OCI-LY7 (cell line): ENCODE measurements around the gene CDKN1A. TPM values are rescaled to one million over a fixed set of nuclear protein-coding genes. Genes with fewer than 3 reads are reported as not detected.

Experiments used
- BruUV-seq: library from RNA; stranded (reverse); fragments of 400-500 nt; replicated peaks from 2 replicates; lab custom pipeline; 2021; lab: Mats Ljungman, UMichigan
- CTCF ChIA-PET: fragments of 300-600 bp; sonication (Branson Sonifier 250); formaldehyde crosslinking; loops from one replicate; lab custom pipeline; 2022; ENCODE audit warnings: antibody characterized with exemption; ENCODE audit not compliant: unreplicated experiment; lab: Charles Lee
- POLR2A ChIA-PET: fragments of 300-600 bp; sonication (Branson Sonifier 250); formaldehyde crosslinking; loops from one replicate; lab custom pipeline; 2022; ENCODE audit warnings: antibody characterized with exemption; lab: Charles Lee
- DNase-seq: peaks from one replicate; pipeline ENCODE4 v3.0.0-alpha.2; 2015; ENCODE audit warnings: low spot score
- H2AFZ ChIP-seq: fragments of 200-600 bp; sonication (generic), shearing (Covaris generic); 2 replicates; pipeline ENCODE4 v1.6.1; 2014; ENCODE audit warnings: mild to moderate bottlenecking, antibody characterized with exemption, low read length, moderate library complexity
- H3K27ac ChIP-seq: fragments of 200-600 bp; sonication (generic); 2 replicates; pipeline ENCODE4 v1.5.1; 2014; ENCODE audit warnings: mixed run types, low read depth, mild to moderate bottlenecking, moderate library complexity, low read length, inconsistent platforms; ENCODE audit not compliant: poor library complexity, severe bottlenecking
- H3K36me3 ChIP-seq: fragments of 200-600 bp; sonication (generic); 2 replicates; pipeline ENCODE4 v1.6.1; 2014; ENCODE audit warnings: mild to moderate bottlenecking, antibody characterized with exemption, low read length, moderate library complexity, mixed read lengths; ENCODE audit not compliant: insufficient read depth
- H3K4me1 ChIP-seq: fragments of 200-600 bp; sonication (generic); 2 replicates; pipeline ENCODE4 v1.5.1; 2014; ENCODE audit warnings: mild to moderate bottlenecking, low read length; ENCODE audit not compliant: insufficient read depth, poor library complexity, severe bottlenecking
- H3K4me2 ChIP-seq: fragments of 200-600 bp; sonication (generic); 2 replicates; pipeline ENCODE4 v1.6.1; 2014; ENCODE audit warnings: mild to moderate bottlenecking, low read length
- H3K4me3 ChIP-seq: fragments of 200-600 bp; sonication (generic); 2 replicates; pipeline ENCODE4 v1.5.1; 2014; ENCODE audit warnings: mild to moderate bottlenecking, low read depth, low read length; ENCODE audit not compliant: poor library complexity, severe bottlenecking
- H3K79me2 ChIP-seq: fragments of 200-600 bp; sonication (generic); 2 replicates; pipeline ENCODE4 v1.6.1; 2016; ENCODE audit warnings: low read depth, mild to moderate bottlenecking, low read length, moderate library complexity, mixed read lengths; ENCODE audit not compliant: insufficient read depth
- H3K9me2 ChIP-seq: fragments of 200-600 bp; sonication (generic); 2 replicates; pipeline ENCODE4 v1.6.1; 2016; ENCODE audit warnings: mild to moderate bottlenecking, low read length, mixed read lengths; ENCODE audit not compliant: insufficient read depth
- H3K9me3 ChIP-seq: fragments of 200-600 bp; sonication (generic); 2 replicates; pipeline ENCODE4 v1.6.1; 2014; ENCODE audit warnings: mild to moderate bottlenecking, mixed run types, low read length, mixed read lengths
- H4K20me1 ChIP-seq: fragments of 200-600 bp; sonication (generic); 2 replicates; pipeline ENCODE4 v1.6.1; 2014; ENCODE audit warnings: mild to moderate bottlenecking, antibody characterized with exemption, low read length, moderate library complexity, mixed read lengths; ENCODE audit not compliant: insufficient read depth
- CTCF ChIP-seq: fragments of 200-600 bp; sonication (generic); conservative IDR thresholded peaks from 2 replicates; pipeline ENCODE4 v1.5.1; 2014; ENCODE audit warnings: mild to moderate bottlenecking, antibody characterized with exemption, low read length, moderate library complexity, mixed read lengths
- EZH2phosphoT487 ChIP-seq: fragments of 200-600 bp; sonication (generic); IDR thresholded peaks from 2 replicates; pipeline ENCODE4 v1.6.1; 2018; ENCODE audit warnings: low read depth, borderline replicate concordance, mild to moderate bottlenecking, mixed run types, antibody characterized with exemption, low read length, moderate library complexity, mixed read lengths
- intact Hi-C: fragments of 100-400 bp; cut with micrococcal nuclease; formaldehyde crosslinking; loops from one replicate; pipeline ENCODE4 v1.10.0; 2022; ENCODE audit not compliant: unreplicated experiment
- total RNA-seq, 2 experiments: library from RNA; depleted of rRNA in 1 of 2; stranded (reverse); fragments of >200 nt in 1 of 2; shearing (Covaris generic) in 1 of 2; gene quantifications; 2 replicates each; pipeline ENCODE4 v1.2.3, GENCODE V29; 2014 to 2022

CDKN1A gene
- total RNA-seq, 2 experiments from 2014 or later: 0.13 to 1.3 TPM

GRCh38 chr6:36697481-36697903 lies 19.0 kb downstream of the CDKN1A start, which contains the start of gene RAB44:
Gene RAB44 (plus strand): TSS chr6:36697826. CDS start chr6:36704236, 6,410 bp downstream.
- Histone ChIP-seq H3K9me3 (no peaks in the 10 kb centered on the region), H3K4me2 (no peak within 1 kb of the TSS), H2AFZ (no peak within 1 kb of the TSS), H3K36me3 (no peaks in the 10 kb centered on the region), H3K4me3 (no peak within 1 kb of the TSS), H3K27ac (no peak within 1 kb of the TSS), H3K4me1 (peaks cover 22% of the 10 kb centered on the region), H3K9me2 (no peaks in the 10 kb centered on the region), H4K20me1 (no peaks in the 10 kb centered on the region), H3K79me2 (no peaks in the 10 kb centered on the region)
- no peak for DNase-seq
- TF ChIP-seq CTCF (no peak), EZH2phosphoT487 (no peak)
- ChIA-PET POLR2A (interaction anchor here (0.9 kb wide), 1 partner anchor 21 kb away, joined by 3 read pairs; no protein-coding TSS in a partner anchor), CTCF (no interaction called here)
- intact Hi-C loops: no loop called here
- BruUV-seq: no TSS peak

DNA sequence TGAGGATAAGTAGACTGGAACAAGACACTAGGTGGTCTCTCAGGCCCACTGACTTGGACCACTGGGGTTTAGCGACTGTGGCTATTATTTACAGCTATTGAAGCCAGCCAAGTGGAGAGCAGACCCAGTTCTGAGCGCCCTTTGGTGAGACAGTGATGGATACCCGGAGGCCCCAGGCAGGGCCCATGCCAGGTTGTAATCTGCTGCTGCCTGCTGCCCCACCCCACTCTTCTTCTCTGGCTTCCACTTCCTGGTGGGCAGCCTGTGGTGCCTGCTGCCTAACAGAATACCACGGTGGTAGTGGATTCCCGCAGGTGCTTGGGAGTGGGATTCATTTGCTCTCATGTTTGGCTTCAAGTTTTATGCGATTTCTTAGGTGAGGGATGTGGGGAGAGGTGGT lies 19.7 kb downstream of the CDKN1A start:
- Histone ChIP-seq H3K9me3 (no peaks in the 10 kb centered on the region), H3K4me2 (no peak overlapping the region), H2AFZ (no peak overlapping the region), H4K20me1 (no peaks in the 10 kb centered on the region), H3K4me3 (no peak overlapping the region), H3K9me2 (no peaks in the 10 kb centered on the region), H3K79me2 (no peaks in the 10 kb centered on the region), H3K4me1 (peaks cover 19% of the 10 kb centered on the region), H3K27ac (no peak overlapping the region), H3K36me3 (no peaks in the 10 kb centered on the region)
- intact Hi-C loops: no loop called here
- DNase-seq: no peak
- CTCF ChIA-PET: no interaction called here
- TF ChIP-seq CTCF (no peak), EZH2phosphoT487 (no peak)
- BruUV-seq: no TSS peak
- POLR2A ChIA-PET: interaction anchor here (0.5 to 0.9 kb wide), 2 partner anchors 20 to 55 kb away, joined by 3 to 4 read pairs; no protein-coding TSS in a partner anchor

DNA sequence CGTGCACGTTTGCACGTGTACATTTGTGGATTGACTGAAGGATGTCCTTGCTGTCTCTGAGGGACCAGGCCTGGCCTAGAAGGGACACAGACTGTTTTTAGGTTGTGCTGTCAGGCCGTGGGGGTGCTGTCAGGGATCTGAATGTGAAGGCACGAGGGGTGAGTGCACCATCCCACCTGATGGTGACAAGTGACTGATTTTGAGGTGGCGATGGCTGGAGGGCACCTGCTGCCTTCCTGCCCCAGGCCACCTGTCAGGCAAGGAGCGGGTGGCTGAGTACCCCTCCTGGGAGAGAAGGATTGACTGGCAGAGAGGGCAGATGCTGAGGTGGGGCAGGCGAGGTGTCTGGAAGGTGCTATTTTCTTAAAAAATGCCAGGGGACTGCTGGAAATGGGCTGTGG lies 20.4 kb downstream of the CDKN1A start:
- ChIA-PET CTCF (no interaction called here), POLR2A (no interaction called here)
- Histone ChIP-seq H3K9me3 (no peaks in the 10 kb centered on the region), H3K4me3 (no peak overlapping the region), H3K27ac (no peak overlapping the region), H3K4me2 (no peak overlapping the region), H3K4me1 (peaks cover 19% of the 10 kb centered on the region), H4K20me1 (no peaks in the 10 kb centered on the region), H3K9me2 (no peaks in the 10 kb centered on the region), H2AFZ (no peak overlapping the region), H3K79me2 (no peaks in the 10 kb centered on the region), H3K36me3 (no peaks in the 10 kb centered on the region)
- no TSS peak for BruUV-seq
- intact Hi-C loops: no loop called here
- TF ChIP-seq EZH2phosphoT487: no peak
- TF ChIP-seq CTCF: no peak
- no peak for DNase-seq
